NT2/D1 (cell line): ENCODE measurements around the gene RASA2.

Source experiments
- DNase-seq: peaks from one replicate; pipeline ENCODE4 v3.0.0-alpha.2; 2011; ENCODE audit warnings: low read depth, low spot score
- H3K27me3 ChIP-seq: 2 replicates; pipeline ENCODE4 v1.6.0; 2011; ENCODE audit warnings: mild to moderate bottlenecking; ENCODE audit not compliant: insufficient read length, insufficient read depth
- H3K36me3 ChIP-seq: 2 replicates; pipeline ENCODE4 v1.6.1; 2011; ENCODE audit warnings: mild to moderate bottlenecking, low read length, mixed read lengths; ENCODE audit not compliant: insufficient read depth, insufficient read length
- H3K4me1 ChIP-seq: 2 replicates; pipeline ENCODE4 v1.5.1; 2011; ENCODE audit not compliant: insufficient read depth, insufficient read length
- H3K4me3 ChIP-seq: 2 replicates; pipeline ENCODE4 v1.5.1; 2011; ENCODE audit warnings: low read depth; ENCODE audit not compliant: insufficient read length
- H3K9ac ChIP-seq: 2 replicates; pipeline ENCODE4 v1.6.0; 2011; ENCODE audit warnings: low read depth; ENCODE audit not compliant: insufficient read length
- H3K9me3 ChIP-seq: 2 replicates; pipeline ENCODE4 v1.5.1; 2011; ENCODE audit warnings: mild to moderate bottlenecking, low read length; ENCODE audit not compliant: insufficient read depth
- SUZ12 ChIP-seq: IDR thresholded peaks from 2 replicates; pipeline ENCODE4 v1.6.1; 2011; ENCODE audit not compliant: insufficient read length, insufficient read depth; ENCODE audit errors: extremely low read depth
- YY1 ChIP-seq: IDR thresholded peaks from 2 replicates; pipeline ENCODE4 v1.6.1; 2011; ENCODE audit not compliant: insufficient read length, insufficient read depth
- ZNF274 ChIP-seq: IDR thresholded peaks from 2 replicates; pipeline ENCODE4 v1.6.1; 2011; ENCODE audit warnings: mild to moderate bottlenecking, low read depth, low read length

Gene RASA2

GRCh38 chr3:141539431-141540187 lies 52.8 kb downstream of the RASA2 start:
- H3K4me1 ChIP-seq: no peaks in the 10 kb centered on the region
- no peak for TF ChIP-seq ZNF274
- no peak for TF ChIP-seq YY1
- no peak for TF ChIP-seq SUZ12
- H3K9ac ChIP-seq: no peak overlapping the region
- H3K4me3 ChIP-seq: no peak overlapping the region
- peaks cover 27% of the 10 kb centered on the region for H3K36me3 ChIP-seq
- H3K9me3 ChIP-seq: peaks cover 26% of the 10 kb centered on the region; the same call in 1 of the 2 replicates
- DNase-seq: no peak
- no peaks in the 10 kb centered on the region for H3K27me3 ChIP-seq

GRCh38 chr3:141540531-141540930 lies 53.7 kb downstream of the RASA2 start:
- TF ChIP-seq SUZ12: no peak
- no peak for TF ChIP-seq YY1
- H3K27me3 ChIP-seq: no peaks in the 10 kb centered on the region
- no peaks in the 10 kb centered on the region for H3K4me1 ChIP-seq
- H3K9me3 ChIP-seq: peaks cover 18% of the 10 kb centered on the region; the same call in 1 of the 2 replicates
- H3K36me3 ChIP-seq: peaks cover 21% of the 10 kb centered on the region
- no peak overlapping the region for H3K9ac ChIP-seq
- DNase-seq: no peak
- no peak overlapping the region for H3K4me3 ChIP-seq

GRCh38 chr3:141542202-141542969 lies 55.6 kb downstream of the RASA2 start:
- H3K4me1 ChIP-seq: no peaks in the 10 kb centered on the region
- H3K27me3 ChIP-seq: no peaks in the 10 kb centered on the region
- peaks cover 14% of the 10 kb centered on the region; the same call in 1 of the 2 replicates for H3K9me3 ChIP-seq
- no peak for DNase-seq
- H3K9ac ChIP-seq: no peak overlapping the region
- TF ChIP-seq ZNF274 (no peak), YY1 (no peak), SUZ12 (no peak)
- peaks cover 18% of the 10 kb centered on the region for H3K36me3 ChIP-seq
- no peak overlapping the region for H3K4me3 ChIP-seq

GRCh38 chr3:141542989-141543388 lies 56.2 kb downstream of the RASA2 start:
- H3K36me3 ChIP-seq: peaks cover 16% of the 10 kb centered on the region
- no peak for DNase-seq
- TF ChIP-seq SUZ12: no peak
- no peak for TF ChIP-seq YY1
- TF ChIP-seq ZNF274: no peak
- no peaks in the 10 kb centered on the region for H3K4me1 ChIP-seq
- no peaks in the 10 kb centered on the region for H3K27me3 ChIP-seq
- H3K4me3 ChIP-seq: no peak overlapping the region
- no peak overlapping the region for H3K9ac ChIP-seq
- H3K9me3 ChIP-seq: peaks cover 20% of the 10 kb centered on the region; the same call in 1 of the 2 replicates

- TF ChIP-seq ZNF274: no peak
- TF ChIP-seq SUZ12: no peak
- no peak for TF ChIP-seq YY1
- H3K9me3 ChIP-seq: peaks cover 21% of the 10 kb centered on the region; the same call in 1 of the 2 replicates
- no peak overlapping the region for H3K9ac ChIP-seq
- no peak for DNase-seq
- no peaks in the 10 kb centered on the region for H3K4me1 ChIP-seq
- no peaks in the 10 kb centered on the region for H3K27me3 ChIP-seq
- peaks cover 16% of the 10 kb centered on the region for H3K36me3 ChIP-seq
- H3K4me3 ChIP-seq: no peak overlapping the region
These were observed 57.9 kb downstream of the RASA2 start for GRCh38 chr3:141544697-141545096.

- DNase-seq: no peak
- peaks cover 12% of the 10 kb centered on the region for H3K36me3 ChIP-seq
These were observed 59.3 kb downstream of the RASA2 start for GRCh38 chr3:141546081-141546480.

GRCh38 chr3:141546586-141546985 lies 59.8 kb downstream of the RASA2 start:
- no peak overlapping the region for H3K4me3 ChIP-seq
- peaks cover 10% of the 10 kb centered on the region for H3K36me3 ChIP-seq

More at GRCh38 chr3:141546081-141546480, 59.3 kb downstream of the RASA2 start:
- Histone ChIP-seq H3K4me1 (no peaks in the 10 kb centered on the region), H3K9me3 (peaks cover 21% of the 10 kb centered on the region; the same call in 1 of the 2 replicates), H3K27me3 (no peaks in the 10 kb centered on the region), H3K9ac (no peak overlapping the region), H3K4me3 (no peak overlapping the region)
- TF ChIP-seq ZNF274 (no peak), YY1 (no peak), SUZ12 (no peak)

More at GRCh38 chr3:141546586-141546985, 59.8 kb downstream of the RASA2 start:
- Histone ChIP-seq H3K27me3 (no peaks in the 10 kb centered on the region), H3K4me1 (no peaks in the 10 kb centered on the region), H3K9me3 (peaks cover 21% of the 10 kb centered on the region; the same call in 1 of the 2 replicates), H3K9ac (no peak overlapping the region)
- no peak for DNase-seq
- TF ChIP-seq SUZ12 (no peak), ZNF274 (no peak), YY1 (no peak)
